Duodenal mucosa (tissue), 2 donors: Measurements from ENCODE around the gene AKAP13.
"Not testable (repeated sequence)": the region's sequence is repeated elsewhere in the genome, so short reads cannot be mapped to it uniquely, and the experiment has no call there.

Experiments used
- H3K27ac ChIP-seq: one replicate; pipeline ENCODE4 v1.7.0; 2013; ENCODE audit warnings: low read depth, low read length
- H3K27me3 ChIP-seq, 2 donors: one replicate each; pipeline ENCODE4 v1.7.0; 2013; ENCODE audit warnings: low read length in 2 of 2, control low read depth in 1 of 2; ENCODE audit not compliant: insufficient read depth in 2 of 2, control insufficient read depth in 1 of 2
- H3K36me3 ChIP-seq, 2 donors: one replicate each; pipeline ENCODE4 v1.7.0; 2013; ENCODE audit warnings: low read length in 2 of 2, control low read depth in 1 of 2; ENCODE audit not compliant: insufficient read depth in 2 of 2, control insufficient read depth in 1 of 2
- H3K4me1 ChIP-seq, 2 donors: one replicate each; pipeline ENCODE4 v1.7.0; 2013; ENCODE audit warnings: low read length in 2 of 2, control low read depth in 1 of 2; ENCODE audit not compliant: insufficient read depth in 2 of 2, control insufficient read depth in 1 of 2
- H3K4me3 ChIP-seq, 2 donors: one replicate each; pipeline ENCODE4 v1.7.0; 2013; ENCODE audit warnings: low read length in 2 of 2, low read depth in 1 of 2
- H3K9ac ChIP-seq, 2 donors: one replicate each; pipeline ENCODE4 v1.7.0; 2013; ENCODE audit warnings: low read length in 2 of 2, low read depth in 1 of 2
- H3K9me3 ChIP-seq, 2 donors: one replicate each; pipeline ENCODE4 v1.7.0; 2013; ENCODE audit warnings: low read length in 2 of 2, control low read depth in 1 of 2; ENCODE audit not compliant: control insufficient read depth in 1 of 2

The AKAP13 gene

DNA sequence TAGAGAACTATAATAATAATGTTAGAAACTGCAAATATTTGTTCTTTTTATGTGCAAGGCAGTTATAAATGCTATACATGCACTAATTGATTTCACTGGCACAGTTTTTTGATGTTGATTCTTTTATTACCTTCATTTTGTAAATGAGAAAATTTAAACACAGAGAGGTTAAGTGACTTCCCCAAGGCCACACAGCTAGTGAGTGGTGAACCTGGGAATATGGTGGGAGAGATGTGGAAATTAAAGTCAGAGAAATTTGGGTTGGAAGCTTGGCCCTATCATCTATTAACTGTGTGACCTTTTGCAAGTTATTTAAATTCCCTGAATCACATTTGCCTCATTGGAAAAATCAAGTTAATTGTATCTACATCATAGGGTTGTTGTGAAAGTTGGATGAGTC lies 39.6 kb upstream of the AKAP13 start:
- Histone ChIP-seq H3K27me3 (no peaks in the 10 kb centered on the region), H3K4me1 (peaks cover 6 to 7% of the 10 kb centered on the region in 2 donors), H3K4me3 (no peak overlapping the region), H3K9ac (no peak overlapping the region), H3K9me3 (no peaks in the 10 kb centered on the region), H3K36me3 (no peaks in the 10 kb centered on the region), H3K27ac (no peak overlapping the region)

DNA sequence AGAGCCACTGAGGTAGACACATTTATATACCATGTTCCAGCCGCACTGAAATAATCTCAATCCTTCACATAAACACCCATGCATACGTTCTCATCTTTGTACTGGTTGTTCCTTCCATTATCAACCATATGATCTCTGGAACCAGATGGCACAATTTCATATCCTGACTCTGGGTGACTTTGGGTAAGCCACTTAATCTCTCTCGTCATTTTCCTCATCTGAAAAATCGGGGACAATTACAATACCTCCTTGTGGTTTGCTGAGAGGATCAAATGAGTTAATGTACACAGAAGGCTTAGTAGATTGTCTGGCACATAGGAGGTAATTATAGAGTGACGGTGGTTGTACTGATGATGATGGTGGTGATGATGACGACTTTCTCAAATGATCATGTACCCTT lies 38.2 kb upstream of the AKAP13 start:
- not testable (repeated sequence) for H3K9ac ChIP-seq, H3K36me3 ChIP-seq, H3K27me3 ChIP-seq, H3K4me1 ChIP-seq, H3K4me3 ChIP-seq, H3K9me3 ChIP-seq, H3K27ac ChIP-seq

DNA sequence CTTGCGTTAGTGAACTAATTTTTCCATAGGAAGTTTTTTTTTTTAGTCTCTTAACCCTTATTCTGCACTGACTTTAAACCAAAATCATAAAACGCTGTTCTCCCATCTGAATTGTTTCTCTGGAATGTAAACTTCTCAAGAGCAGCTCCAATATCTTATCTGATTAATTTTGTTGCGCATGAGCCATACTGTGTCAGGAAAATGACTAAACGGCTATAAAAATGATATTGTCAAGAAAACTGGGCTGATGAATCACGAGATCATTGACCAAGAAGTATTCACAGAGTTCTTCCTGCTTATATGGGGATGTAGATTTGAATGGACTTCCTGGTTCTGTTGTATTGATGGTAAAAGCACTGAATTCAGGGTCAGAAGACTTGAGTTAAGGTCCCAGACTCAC lies 37.0 kb upstream of the AKAP13 start:
- not testable (repeated sequence) for H3K9me3 ChIP-seq, H3K9ac ChIP-seq, H3K27ac ChIP-seq, H3K4me3 ChIP-seq, H3K4me1 ChIP-seq, H3K36me3 ChIP-seq, H3K27me3 ChIP-seq

DNA sequence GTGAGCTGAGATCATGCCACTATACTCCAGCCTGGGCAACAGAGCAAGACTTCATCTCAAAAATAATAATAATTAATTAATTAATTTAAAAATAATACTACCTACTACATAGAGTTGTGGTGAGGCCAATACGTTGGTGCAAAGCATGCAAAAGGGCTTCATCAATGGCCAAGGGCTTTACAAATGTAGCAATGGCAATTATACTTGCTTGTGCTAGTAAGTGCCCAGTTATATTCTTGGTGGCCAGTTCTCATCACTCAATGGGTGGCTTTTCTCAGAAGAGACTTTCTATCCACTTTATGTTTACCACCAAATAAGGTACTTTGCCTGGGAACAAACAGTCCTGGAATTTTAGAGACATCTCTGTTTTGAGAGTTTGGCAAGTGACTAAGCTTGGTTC lies 36.2 kb upstream of the AKAP13 start:
- not testable (repeated sequence) for H3K27ac ChIP-seq, H3K9ac ChIP-seq, H3K9me3 ChIP-seq, H3K27me3 ChIP-seq, H3K4me1 ChIP-seq, H3K4me3 ChIP-seq, H3K36me3 ChIP-seq

- H3K36me3 ChIP-seq, H3K9ac ChIP-seq, H3K4me1 ChIP-seq, H3K27ac ChIP-seq, H3K27me3 ChIP-seq, H3K4me3 ChIP-seq, H3K9me3 ChIP-seq: not testable (repeated sequence)
These were observed 35.7 kb upstream of the AKAP13 start for GRCh38 chr15:85344653-85345114.

- H3K36me3 ChIP-seq, H3K4me1 ChIP-seq, H3K9me3 ChIP-seq, H3K9ac ChIP-seq, H3K4me3 ChIP-seq, H3K27me3 ChIP-seq, H3K27ac ChIP-seq: not testable (repeated sequence)
These were observed 35.0 kb upstream of the AKAP13 start for GRCh38 chr15:85345196-85345918.

DNA sequence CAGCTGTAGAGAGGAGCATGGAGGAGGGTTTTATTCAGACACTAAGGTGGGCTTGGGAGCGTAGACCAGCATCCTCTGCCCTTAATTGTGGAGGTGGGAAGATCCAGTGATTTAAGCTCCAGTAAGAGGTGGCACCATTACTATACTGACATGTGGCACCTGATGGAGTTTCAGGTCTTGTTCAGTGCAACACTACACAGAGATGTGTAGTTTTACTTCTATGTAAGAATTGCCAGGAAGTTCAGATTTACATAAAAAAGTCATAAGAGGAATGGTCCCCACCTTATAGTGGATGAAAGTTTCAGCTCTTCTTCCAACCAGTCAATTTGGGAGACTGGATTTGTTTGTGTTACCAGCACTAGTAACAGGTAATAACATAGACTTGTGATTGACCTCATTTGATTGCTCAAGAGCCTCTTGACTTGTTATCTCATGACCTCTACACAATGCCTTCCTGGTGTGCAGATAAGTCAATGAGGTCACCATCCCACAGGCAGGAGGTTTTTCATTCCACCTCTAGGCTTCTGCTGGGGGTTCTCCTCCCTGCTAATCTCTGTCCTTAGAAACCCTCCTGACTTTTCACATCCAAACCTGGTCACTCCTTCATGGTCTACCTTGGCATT lies 33.8 kb upstream of the AKAP13 start:
- H3K36me3 ChIP-seq, H3K4me3 ChIP-seq, H3K27ac ChIP-seq, H3K9me3 ChIP-seq, H3K4me1 ChIP-seq, H3K9ac ChIP-seq, H3K27me3 ChIP-seq: not testable (repeated sequence)

DNA sequence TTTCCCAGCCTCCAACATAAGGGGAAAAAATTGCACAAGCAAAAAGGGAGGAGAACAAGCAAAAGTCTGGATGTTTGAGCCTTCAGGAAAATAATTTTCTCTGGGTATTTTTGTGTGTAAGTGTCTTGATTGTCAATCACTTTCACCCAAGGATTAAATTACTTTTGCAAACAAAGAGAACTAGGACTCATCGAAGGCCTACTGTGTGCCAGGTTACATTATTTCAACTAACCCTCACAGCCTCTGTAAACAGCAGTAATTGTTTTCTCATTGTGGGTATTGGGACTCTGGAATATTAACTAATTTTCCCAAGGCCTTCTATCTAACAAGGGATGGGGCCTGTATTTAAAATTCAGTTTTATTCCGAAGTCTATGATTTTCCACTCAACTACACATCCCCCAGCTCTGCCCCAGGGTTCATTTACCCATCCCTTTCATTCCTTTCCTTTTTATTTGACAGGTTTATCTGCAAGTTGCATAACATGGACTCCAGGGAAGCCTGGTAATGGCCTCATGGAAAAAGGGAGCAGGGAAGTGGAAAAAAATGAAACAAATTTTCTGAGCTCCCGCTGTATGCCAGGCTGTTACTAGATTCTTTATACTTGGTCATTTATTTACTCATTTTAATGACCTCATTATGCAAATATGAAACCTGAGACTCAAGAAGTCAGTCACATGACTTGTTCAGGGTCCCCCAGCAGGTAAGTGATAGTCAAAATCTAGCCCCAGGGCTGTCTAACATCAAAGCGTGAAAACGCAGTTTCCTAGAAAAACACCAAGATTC lies 32.9 kb upstream of the AKAP13 start:
- H3K4me1 ChIP-seq, H3K9ac ChIP-seq, H3K36me3 ChIP-seq, H3K27me3 ChIP-seq, H3K9me3 ChIP-seq, H3K27ac ChIP-seq, H3K4me3 ChIP-seq: not testable (repeated sequence)

DNA sequence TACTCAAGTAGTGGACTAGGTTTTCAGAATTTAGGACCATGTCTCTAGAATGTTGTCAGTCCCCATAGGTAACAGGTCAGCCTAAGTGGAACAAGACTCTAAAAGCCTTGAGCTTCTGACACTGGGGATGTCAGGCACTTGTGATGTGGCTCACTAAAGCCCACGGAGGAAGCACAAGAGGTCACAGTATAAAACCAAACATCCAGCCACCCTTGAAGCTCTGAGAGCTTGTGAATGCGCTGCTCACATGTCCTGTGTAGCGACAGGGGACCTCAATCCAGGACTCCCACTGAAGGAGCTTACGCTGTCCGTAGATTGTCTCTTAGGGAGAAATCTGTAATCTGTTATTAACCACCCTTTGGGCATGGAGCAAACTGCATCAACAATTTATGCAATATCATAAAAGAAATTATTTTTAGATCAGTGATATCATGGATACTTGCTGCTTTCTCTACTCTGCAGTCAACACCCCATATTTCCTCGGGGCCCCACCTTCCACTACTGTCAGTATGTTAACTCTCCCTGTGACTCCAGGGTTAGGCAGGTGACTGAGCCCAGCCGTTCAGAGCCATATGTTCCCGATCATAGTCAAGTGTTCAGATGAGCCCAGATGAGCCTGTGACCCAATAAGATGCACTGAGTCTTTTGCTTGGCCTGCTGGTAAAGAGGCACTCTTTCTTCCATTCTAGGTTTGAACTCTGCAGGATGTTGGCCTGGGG lies 32.2 kb upstream of the AKAP13 start:
- not testable (repeated sequence) for H3K4me1 ChIP-seq, H3K27me3 ChIP-seq, H3K27ac ChIP-seq

DNA sequence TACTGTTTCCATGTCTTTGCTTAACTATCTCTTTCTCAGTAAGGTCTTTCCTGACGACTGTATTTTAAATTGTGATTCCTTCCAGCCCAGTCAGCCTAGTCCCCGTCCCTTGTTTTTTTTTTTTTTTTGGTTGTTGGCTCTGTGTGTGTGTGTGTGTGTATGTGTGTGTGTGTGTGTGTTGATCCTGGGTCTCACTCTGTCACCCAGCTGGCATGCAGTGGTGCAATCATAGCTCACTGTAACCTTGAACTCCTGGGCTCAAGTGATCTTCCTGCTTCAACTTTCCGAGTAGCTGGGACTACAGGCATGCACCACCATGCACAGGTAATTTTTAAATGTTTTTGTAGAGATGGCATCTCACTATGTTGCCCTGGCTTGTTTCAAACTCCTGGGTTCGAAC lies 31.3 kb upstream of the AKAP13 start:
- H3K4me1 ChIP-seq, H3K4me3 ChIP-seq, H3K9ac ChIP-seq, H3K36me3 ChIP-seq, H3K9me3 ChIP-seq, H3K27ac ChIP-seq, H3K27me3 ChIP-seq: not testable (repeated sequence)

More for the DNA sequence above, 32.2 kb upstream of the AKAP13 start:
- not testable (repeated sequence) for H3K36me3 ChIP-seq, H3K9me3 ChIP-seq, H3K4me3 ChIP-seq, H3K9ac ChIP-seq
